Stimulated activated CD4-positive, alpha-beta T cell treated with anti-CD3 and anti-CD28 coated beads, TNF-alpha, amount 100 ng/mL, for 4 hours (primary cell): ENCODE data around the gene FAM43B.

Experiments
- DNase-seq, 3 experiments: peaks; one replicate each; pipeline ENCODE4 v3.0.0-alpha.2; 2020; ENCODE audit warnings: low read depth in 3 of 3

FAM43B gene

DNA sequence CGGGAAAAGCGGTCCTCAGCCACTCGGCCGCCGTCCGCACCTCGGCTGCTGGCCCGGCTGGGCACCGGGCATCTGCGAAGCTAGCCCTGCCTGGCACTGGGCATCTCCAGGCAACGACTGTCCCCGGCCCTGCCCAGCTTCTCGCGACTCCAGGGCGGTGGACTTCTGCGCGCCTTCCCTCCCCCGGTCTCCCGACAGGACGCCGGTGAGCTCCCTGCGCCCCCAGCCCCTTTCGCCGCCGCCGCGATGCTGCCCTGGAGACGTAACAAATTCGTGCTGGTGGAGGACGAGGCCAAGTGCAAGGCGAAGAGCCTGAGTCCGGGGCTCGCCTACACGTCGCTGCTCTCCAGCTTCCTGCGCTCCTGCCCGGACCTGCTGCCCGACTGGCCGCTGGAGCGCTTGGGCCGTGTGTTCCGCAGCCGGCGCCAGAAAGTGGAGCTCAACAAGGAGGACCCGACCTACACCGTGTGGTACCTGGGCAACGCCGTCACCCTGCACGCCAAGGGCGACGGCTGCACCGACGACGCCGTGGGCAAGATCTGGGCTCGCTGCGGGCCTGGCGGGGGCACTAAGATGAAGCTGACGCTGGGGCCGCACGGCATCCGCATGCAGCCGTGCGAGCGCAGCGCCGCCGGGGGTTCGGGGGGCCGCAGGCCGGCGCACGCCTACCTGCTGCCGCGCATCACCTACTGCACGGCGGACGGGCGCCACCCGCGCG, 514 bp downstream of the FAM43B start:
- DNase-seq: no peak

DNA sequence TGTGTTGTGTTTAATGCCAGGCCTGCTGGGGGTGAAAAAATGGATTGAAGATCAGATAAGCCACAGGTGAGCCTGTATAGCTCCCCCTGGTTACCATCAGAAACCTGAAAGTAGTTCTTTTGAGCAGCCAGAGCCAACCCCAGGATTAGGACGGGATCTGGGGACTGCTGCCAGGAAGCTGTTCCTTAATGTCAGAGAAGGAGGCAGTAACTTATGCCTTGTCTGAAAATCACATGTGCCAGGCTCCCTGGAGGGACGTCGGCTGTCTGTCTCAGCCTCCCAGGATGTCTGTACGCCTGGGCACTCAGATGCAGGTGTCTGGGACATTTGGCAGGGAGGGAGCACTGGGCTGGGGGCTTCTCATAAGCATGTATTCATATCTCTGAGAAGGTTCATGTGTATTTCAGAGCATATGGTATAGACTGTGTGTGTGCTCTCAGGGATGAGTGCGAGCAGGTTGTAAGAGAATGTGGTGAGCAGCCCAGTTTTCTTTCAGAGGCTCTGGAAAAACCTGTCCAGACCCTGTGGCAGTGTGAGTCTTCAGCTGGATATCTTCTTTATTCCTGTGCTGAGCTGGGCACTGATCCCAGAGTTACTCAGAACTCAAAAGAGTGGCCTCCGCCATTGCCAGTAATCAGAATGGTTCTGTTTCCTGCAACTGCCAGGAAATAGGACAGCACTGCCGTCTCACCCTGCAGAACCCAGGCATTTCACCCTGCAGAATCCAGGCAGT, 2.8 kb downstream of the FAM43B start:
- no peak for DNase-seq

DNA sequence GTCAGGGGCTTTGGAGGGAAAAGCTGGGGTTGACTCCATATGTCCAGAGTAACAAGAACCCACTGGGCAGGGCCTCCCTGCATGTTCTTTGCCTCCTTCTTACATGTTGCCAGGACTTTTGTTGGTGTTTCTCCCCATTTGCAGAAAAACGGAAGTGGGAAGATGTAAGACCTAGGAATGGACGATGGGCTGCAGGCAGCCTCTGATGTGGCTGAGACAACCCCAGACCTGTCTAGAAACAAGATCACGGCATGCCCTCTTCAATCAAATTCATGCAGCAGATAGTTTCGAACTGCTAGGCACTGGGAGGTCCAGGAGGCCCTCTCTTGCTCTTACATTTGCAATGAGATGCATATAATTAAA, 3.4 kb downstream of the FAM43B start:
- DNase-seq: no peak

DNA sequence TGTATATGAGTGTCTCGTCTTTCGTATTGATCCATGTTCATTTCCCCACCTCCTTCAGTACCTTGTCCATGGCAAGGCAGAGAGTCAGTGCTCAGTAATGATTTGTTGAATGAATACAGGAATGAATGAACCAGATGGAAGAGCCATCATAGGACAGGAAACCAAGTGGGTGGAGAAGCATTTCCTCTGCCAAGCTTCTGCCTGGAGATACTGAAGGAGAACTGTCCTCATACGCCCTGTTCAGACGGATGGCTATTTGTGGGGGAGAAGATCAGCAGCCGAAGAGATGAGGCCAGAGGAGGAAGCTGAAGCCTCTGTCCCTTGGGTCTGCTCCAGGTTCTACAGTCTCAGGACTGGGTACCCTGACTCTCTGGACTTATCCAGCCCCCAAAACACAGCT, 5.8 kb downstream of the FAM43B start:
- no peak for DNase-seq

DNA sequence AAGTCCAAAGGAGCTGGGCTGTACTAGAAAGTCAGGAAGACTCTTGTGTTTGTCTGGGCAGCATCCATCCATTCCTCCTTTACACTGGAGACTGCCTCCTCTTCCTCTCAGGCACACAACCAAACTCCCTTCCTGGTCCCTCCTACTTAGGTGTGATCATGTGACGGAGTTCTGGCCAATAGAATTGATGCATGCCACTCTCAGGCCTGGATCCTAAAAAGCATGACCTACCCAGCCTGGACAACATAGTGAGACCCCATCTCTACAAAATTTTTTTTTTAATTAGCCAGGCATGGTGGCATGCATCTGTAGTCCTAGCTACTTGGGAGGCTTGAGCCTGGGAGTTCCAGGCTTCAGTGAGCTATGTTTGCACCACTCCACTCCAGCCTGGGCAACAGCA, 8.6 kb downstream of the FAM43B start:
- DNase-seq: no peak

DNA sequence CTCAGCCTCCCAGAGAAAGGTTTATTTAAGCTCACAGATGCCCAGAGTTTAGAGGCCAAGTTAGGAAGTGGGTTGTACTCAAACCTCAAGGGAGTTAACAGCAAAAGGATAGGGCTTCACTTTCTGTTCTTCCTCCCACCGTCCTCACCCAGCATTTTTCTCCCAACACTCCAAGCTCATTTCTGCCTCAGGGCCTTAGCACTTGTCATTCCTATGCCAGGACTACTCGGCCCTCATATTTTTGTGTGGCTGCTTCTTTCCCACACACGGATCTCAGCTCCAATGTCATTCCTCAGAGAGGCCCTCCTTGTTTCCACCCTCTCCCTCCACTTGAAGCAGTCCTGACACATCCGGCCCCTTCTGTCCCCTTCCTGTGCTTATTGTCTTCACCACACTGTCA, 12.9 kb downstream of the FAM43B start:
- DNase-seq: no peak

DNA sequence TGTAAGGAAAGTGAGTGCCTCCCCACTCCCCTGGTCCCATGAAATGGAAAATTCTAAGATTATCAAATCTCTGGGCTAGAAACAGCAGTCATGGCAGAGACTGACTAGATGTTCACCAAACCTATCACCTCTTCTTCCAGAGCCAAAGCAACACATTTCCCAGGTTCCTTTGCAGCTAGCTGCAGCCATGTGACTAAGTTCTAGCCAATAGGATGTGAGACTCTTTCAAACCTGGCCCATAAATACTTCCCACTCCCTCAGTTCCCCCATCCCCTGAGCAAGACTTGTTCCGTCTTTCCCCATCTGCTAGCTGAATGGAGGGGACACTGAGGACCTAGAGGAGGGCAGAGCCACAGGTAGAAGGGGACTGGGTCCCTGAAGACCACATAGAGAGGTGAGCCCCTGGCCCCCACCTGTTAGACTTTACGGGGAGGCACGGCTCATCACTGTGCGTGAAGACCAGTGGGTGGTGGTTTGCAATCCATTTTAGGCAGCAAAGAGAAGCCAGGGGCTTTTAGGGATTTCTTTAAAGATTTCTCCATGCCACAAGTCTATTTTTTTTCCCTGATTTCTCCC, 17.2 kb downstream of the FAM43B start:
- DNase-seq: no peak

DNA sequence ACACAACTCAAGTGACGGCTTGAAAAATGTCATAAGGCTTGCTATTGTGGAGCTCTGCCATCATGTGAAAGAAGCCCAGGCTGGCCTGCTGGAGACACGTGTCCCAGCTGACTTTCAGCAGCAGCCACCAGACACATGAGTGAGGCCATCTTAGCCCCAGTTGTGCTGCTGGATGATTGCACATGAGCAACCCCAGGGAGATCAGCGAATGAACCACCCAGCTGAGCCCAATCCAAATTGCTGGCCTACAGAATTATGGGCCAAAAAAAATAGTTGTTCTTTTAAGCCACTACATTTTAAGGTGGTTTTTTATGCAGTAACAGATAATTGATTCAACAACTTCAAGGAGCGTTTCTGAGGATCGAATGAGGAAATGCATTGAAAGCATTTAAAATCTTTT, 19.1 kb downstream of the FAM43B start:
- DNase-seq: no peak

DNA sequence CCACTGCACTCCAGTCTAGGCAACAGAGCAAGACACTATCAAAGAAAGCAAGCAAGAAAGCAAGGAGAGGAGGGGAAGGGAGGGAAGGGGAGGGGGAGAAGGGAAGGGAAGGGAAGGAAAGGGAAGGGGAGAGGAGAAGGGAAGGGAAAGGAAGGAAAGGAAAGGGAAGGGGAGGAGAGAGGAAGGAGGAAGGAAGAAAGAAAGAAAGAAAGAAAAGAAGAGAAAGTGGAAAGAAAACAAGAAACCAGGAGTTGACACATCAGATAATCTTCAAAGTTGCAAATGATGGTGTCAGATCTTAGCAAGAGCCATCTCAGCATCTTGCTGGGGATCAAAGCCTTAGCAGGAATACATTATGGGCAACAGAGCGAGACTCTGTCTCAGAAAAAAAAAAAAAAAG, 21.6 kb downstream of the FAM43B start:
- DNase-seq: no peak

DNA sequence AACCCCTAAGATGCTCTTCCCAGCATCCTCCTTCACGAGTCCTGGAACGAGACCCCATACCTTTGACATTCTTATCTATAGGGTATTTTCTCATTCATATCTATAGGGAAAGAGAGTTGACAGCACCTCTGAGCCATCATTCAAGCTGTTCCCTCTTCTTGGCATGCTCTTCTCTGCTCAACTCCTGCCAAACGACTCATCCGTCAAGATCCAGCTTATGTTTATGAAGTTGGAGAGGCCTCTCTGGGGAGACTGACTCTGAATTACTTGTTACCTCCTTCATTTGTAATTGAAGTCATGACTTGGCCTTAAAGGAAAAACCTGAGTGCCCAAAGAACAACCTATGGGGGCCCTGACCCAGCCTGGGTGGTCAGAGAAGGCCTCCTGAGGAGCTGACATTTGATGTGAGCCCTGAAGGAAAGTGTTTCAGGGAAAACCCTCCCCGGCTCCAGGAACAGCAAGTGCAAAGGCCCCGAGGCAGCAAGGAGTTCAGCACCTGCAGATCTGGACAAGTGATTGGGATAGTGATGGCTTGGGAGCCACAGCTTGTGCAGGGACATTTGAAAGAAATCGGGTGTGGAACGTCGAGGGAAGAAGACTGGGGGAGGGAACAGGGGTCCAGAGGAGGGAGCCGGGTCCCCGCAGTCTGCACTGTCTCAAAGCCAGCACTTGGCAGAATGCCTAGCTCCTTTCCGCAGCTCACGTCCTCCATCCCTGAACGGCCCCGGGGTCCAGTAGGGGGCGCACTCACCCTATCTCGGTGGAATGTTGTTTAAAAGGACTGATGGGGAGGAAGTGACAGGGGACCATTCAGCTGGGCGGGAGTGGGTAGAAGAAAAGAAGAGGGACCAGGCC, 22.5 kb downstream of the FAM43B start:
- peak in 2 of 3 experiments; percentile 12 to 26 for DNase-seq

DNA sequence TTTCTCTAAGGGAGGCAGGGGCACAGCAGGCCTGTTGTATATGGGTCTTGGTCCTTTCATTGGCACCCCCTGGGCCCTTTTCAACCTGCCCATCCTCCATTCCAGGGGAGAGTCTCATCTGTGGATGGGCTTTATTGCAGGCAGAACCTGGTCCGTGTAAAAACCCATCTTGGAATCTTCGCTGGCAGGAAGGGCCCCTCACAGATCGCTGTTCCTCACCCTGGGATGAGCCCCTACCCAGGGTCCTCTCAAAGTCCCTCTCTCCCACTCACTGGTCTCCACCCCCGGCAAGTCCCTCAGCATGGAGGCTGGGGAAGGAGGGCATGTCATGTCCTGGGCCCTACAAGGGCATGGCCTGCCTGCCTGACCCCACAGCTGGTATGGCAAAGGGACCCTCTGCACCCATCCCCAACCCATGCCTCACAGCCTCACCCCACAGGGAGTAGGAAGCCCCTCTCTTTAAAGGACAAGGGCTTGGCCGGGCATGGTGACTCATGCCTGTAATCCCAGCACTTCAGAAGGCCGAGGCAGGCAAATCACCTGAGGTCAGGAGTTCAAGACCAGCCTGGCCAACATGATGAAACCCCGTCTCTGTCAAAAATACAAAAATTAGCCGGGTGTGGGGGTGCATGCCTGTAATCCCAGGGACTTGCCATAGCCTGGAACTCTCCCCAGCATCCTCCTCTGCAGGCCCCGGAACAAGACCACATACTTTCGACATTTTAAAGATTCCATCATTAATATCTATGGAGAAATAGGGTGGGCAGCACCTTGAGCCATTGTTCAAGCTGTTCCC, 23.4 kb downstream of the FAM43B start:
- no peak for DNase-seq

DNA sequence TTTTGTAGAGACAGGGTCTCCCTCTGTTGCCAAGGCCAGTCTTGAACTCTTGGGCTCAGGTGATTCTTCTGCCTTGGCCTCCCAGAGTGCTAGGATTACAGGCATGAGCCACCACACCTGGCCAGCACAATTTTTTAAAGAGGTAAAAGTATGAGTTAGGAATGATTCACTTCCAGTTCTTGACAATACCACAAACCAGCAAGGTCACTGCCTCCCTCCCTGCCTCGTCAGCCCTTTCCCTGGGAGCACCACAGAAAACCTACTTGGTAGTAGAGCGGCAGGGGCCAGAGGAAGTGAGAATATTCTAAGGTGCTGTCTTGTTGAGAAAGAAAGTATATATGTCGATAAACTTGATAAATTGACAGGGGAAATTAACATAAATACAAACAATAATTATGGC, 25.7 kb downstream of the FAM43B start:
- no peak for DNase-seq

DNA sequence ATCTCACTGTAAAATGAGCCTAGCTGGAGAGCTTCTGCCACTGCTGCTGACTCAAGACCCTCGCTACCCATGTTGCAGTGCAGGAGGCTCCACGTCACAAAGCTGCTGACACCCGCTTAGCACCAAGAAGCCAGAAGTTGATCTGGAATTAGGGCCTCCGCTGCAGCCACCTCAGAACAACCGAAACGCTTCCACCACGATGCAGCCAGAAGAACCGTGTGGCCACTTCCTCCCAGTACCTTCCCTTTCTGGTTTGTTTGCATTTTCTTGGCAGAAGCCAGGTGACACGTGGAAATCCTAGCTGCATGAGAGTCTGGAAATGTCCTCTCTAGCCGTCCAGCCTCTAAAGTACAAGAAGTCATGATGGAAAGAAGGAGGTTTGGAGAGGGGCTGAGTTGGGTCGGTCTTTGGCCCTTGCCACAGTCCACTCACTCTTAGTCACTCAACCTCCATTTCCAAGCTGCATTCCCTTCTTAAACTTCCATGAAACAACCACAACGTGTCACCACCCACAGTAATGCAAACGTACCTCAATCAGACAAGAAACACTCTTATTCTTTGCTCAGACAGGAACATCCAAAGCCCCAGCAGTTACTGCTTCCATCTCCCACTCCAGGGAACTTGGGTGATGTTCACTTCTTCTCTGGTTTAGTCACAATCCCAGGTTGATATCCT, 26.5 kb downstream of the FAM43B start:
- DNase-seq: no peak

DNA sequence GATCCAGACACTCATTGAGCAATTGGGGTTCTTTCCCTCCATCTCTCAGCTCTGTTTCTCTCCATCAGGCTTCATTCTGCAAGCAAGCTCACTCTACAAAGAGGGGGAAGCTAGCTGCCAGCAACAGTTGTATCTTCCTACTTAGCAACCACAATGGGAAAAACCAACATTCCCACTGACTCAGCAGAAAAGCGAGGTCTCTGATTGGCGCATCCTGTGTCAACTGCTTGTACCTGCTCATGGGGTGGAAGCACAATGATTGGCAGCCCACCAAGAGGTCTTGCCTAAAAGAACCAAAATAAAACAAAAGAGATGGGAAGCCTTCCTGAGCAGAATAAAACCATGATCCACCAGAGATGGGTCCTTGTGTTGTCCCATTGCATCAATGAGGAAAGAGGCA, 32.5 kb downstream of the FAM43B start:
- DNase-seq: no peak

DNA sequence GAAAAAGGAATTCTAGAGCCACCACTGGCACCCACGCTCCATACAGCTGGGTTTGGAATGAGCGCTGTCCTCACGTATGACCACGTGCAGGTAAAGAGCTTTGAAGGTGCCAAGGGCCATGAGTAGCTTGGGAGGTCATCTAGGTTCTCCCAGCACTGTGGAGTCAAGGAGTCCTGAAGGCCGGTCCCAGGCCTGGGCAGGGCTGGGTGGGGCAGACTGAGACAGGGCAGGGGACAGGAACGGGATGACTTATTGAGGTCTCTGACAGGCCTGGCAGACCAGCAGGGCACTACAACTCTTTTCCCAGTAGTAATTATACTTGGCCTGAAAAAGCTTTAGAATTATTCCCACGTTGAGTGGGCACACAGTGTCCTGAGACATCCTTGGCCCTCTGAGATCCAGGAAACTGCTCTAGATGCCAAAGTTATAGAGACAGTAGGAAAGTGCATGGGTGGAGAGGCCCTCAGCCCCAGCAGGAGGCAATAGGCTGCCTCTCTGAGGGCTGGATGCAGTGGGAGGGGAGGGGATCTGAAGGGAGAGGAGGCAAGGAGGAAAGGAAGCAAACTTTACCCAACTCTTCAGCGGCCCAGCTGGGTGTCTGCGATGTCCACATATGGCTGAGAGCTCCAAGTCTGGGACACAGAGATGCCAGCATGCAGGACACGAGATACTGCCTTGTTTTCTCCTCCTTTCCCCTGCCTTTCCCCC, 34.7 kb downstream of the FAM43B start:
- DNase-seq: no peak

DNA sequence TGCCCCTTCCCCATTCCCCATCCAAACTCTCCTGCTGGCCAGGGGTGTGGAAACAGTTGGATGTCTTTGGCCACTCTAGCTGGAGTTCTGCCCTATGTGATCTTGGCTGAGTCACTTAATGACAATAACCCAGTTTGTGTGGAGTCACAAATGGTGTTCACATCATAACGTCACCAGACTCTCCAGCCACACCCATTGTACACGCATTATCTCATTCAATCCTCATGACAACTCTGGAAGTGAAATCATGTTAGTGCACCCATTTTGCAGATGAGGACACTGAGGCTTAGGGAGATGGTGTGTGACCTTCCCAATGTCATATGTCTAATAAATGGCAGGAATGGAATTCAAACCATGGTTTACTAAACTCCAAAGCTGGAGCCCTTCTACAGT, 35.3 kb downstream of the FAM43B start:
- DNase-seq: no peak

DNA sequence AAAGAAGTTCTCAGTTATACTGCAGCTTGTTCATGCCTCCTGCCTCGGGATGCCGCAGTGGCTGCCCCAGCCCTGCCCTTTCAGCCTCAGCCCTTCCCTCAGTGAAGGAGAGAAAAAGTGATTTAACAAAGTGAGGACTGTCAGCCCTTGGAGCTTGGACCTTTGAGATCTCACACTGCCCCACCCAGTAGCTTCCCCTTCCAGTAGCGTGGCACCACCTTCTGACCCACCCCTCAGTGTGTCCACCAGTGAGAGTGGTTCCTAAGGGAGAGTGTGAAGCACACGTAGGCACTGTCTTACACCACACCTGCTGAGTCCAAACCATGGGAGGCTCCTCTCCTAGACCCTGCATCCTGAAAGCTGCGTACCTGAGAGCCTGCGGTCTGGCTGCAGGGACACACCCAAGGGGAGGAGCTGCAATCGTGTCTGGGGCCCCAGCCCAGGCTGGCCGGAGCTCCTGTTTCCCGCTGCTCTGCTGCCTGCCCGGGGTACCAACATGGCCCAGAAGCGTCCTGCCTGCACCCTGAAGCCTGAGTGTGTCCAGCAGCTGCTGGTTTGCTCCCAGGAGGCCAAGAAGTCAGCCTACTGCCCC, 36.4 kb downstream of the FAM43B start, which contains the start of gene CDA:
CDA (plus strand) TSS at position 464 of the 592 bp plus-strand sequence; CDS start at position 497, 33 bp downstream.
- DNase-seq: no peak

DNA sequence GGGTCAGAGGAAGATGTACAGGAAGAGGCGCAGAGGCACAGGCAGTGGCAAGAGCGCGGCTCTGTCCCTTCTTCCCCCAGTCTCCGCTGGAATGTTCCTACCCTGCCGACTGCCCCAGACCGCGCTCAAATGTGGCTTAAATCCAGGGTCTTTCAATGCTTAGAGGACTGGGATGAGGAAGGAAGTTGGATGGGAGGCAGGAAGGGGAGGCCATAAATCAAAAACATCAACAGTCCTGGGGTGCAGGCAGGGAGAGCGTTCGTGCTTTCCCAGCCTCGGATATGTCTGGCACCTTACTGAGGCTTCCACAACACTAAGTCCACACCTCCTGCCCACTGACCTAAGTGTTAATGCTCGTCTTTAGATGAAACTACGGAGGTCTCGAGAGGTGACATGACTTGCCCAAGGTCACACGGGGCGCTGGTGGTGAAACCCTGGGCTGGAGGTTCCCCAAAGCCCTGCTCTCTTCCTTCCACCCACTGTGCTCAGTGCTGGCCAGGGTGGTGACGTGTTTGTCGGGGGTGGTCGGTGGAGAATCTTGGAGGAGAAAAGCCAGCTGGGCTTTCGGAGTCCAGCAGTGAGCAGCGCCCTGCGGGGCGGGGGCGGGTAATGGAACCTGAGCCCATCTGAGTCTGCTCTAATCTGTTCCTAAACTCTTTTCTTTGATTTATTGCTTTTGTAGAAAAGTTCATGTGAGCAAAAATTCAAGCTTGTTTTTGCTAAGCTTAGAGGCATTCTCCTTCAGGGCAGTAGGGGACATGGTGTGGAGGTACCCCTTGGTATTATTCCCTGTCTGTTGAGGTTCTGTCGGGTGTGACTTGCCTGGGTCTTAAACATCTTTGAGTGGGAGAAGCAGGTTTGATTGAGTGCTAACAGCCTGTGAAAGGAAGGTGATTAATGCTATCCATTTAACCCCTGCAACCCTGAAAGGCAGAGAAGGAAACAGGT, 37.2 kb downstream of the FAM43B start:
- DNase-seq: no peak
